Activated T-cell treated with anti-CD3 and anti-CD28 coated beads, Interleukin-2, amount 50 U/mL, for 24 hours (primary cell): Measurements from ENCODE around the gene KLK8.

ENCODE experiments used
- DNase-seq: peaks from one replicate; pipeline ENCODE4 v3.0.0-alpha.2; 2020
- H3K27ac Mint-ChIP-seq: 2 replicates; pipeline ENCODE4 v1.8.0; 2020; ENCODE audit warnings: mild to moderate bottlenecking, mixed read lengths
- H3K27me3 Mint-ChIP-seq: 2 replicates; pipeline ENCODE4 v1.8.0; 2020; ENCODE audit warnings: mixed read lengths
- H3K36me3 Mint-ChIP-seq: 2 replicates; pipeline ENCODE4 v1.8.0; 2020; ENCODE audit warnings: low read depth, mixed read lengths
- H3K4me1 Mint-ChIP-seq: 2 replicates; pipeline ENCODE4 v1.8.0; 2020; ENCODE audit warnings: low read depth, mixed read lengths
- H3K4me3 Mint-ChIP-seq: 2 replicates; pipeline ENCODE4 v1.8.0; 2020; ENCODE audit warnings: mild to moderate bottlenecking, moderate library complexity, mixed read lengths
- H3K9me3 Mint-ChIP-seq: 2 replicates; pipeline ENCODE4 v1.8.0; 2020; ENCODE audit warnings: mixed read lengths

The KLK8 gene

DNA sequence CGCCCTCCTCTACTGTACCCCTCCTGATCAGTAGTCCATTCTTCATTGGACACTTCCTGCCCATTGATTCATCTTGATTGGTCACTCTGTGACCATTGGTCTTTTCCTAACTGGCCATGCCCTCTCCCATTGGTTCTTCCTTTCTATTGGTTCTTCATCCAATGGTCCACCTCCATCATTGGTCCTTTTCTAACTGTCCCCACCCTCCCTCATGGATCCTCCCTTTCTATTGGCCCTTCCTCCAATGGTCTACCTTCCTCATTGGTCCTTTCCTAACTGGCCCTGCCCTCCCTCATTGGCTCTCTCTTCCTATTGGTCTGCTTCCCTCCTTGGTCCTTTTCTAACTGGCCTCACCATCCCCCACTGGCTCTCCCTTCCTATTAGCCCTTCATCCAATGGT is 39.2 kb downstream of the KLK8 start:
- Mint-ChIP-seq H3K9me3 (no peaks in the 10 kb centered on the region), H3K4me1 (no peaks in the 10 kb centered on the region), H3K4me3 (no peak overlapping the region), H3K27ac (no peak overlapping the region), H3K36me3 (no peaks in the 10 kb centered on the region), H3K27me3 (peaks cover 51% of the 10 kb centered on the region)
- no peak for DNase-seq

GRCh38 chr19:50959731-50960500 is 41.5 kb downstream of the KLK8 start:
- no peak for DNase-seq
- Mint-ChIP-seq H3K4me1 (no peaks in the 10 kb centered on the region), H3K36me3 (no peaks in the 10 kb centered on the region), H3K27me3 (peaks cover 35% of the 10 kb centered on the region), H3K27ac (no peak overlapping the region), H3K9me3 (no peaks in the 10 kb centered on the region), H3K4me3 (no peak overlapping the region)

GRCh38 chr19:50957587-50957986 is 43.8 kb downstream of the KLK8 start:
- peaks cover 31% of the 10 kb centered on the region for H3K27me3 Mint-ChIP-seq
- no peaks in the 10 kb centered on the region for H3K9me3 Mint-ChIP-seq
- H3K4me3 Mint-ChIP-seq = no peak overlapping the region
- no peaks in the 10 kb centered on the region for H3K36me3 Mint-ChIP-seq
- H3K4me1 Mint-ChIP-seq = no peaks in the 10 kb centered on the region
- no peak for DNase-seq
- H3K27ac Mint-ChIP-seq = no peak overlapping the region

- Mint-ChIP-seq H3K27me3 (peaks cover 37% of the 10 kb centered on the region), H3K36me3 (no peaks in the 10 kb centered on the region), H3K4me3 (no peak within 1 kb of the TSS), H3K27ac (no peak within 1 kb of the TSS), H3K9me3 (no peaks in the 10 kb centered on the region), H3K4me1 (no peaks in the 10 kb centered on the region)
- DNase-seq = no peak
Observed at GRCh38 chr19:50952910-50953309, 48.5 kb downstream of the KLK8 start, which contains the start of gene KLK5. Gene KLK5, minus strand, starts transcription at chr19:50953038. Its CDS starts 381 bp downstream, at chr19:50952657.

GRCh38 chr19:50949861-50950260 is 51.5 kb downstream of the KLK8 start:
- H3K27me3 Mint-ChIP-seq = peaks cover 32% of the 10 kb centered on the region
- no peak for DNase-seq
- H3K4me3 Mint-ChIP-seq = no peak overlapping the region
- H3K9me3 Mint-ChIP-seq = no peaks in the 10 kb centered on the region
- no peaks in the 10 kb centered on the region for H3K4me1 Mint-ChIP-seq
- H3K27ac Mint-ChIP-seq = no peak overlapping the region
- no peaks in the 10 kb centered on the region for H3K36me3 Mint-ChIP-seq

- Mint-ChIP-seq H3K27me3 (peaks cover 39% of the 10 kb centered on the region), H3K4me3 (no peak overlapping the region), H3K9me3 (no peaks in the 10 kb centered on the region), H3K4me1 (no peaks in the 10 kb centered on the region), H3K27ac (no peak overlapping the region), H3K36me3 (no peaks in the 10 kb centered on the region)
- no peak for DNase-seq
Observed at GRCh38 chr19:50947123-50947522, 54.3 kb downstream of the KLK8 start.
